Heart left ventricle (tissue), 13 donors: Measurements from ENCODE around the gene TNIK.

Source experiments
- CTCF ChIP-seq, 12 donors: fragments of 200-600 bp; sonication (generic) in 4 of 12; IDR thresholded peaks; one replicate each; pipeline versions ENCODE4 v1.5.0 to v1.8.0; 2018 to 2022; ENCODE audit warnings: antibody characterized with exemption in 12 of 12, mild to moderate bottlenecking in 5 of 12
- POLR2A ChIP-seq, 2 donors: fragments of 450-650 bp; IDR thresholded peaks; one replicate each; pipeline ENCODE4 v1.6.1; 2017; ENCODE audit warnings: antibody characterized with exemption in 2 of 2, mild to moderate bottlenecking in 2 of 2, moderate library complexity in 2 of 2
- donor health status: ischemic (EF 13 %, LVEDD 7.1; RV severe dilation, severe dysfunction).
- donor health status: DM: no; HTN: yes; CAD: no.
- donor health status: DM: no; HTN: no; CAD: no.
- donor health status: ischemic (EF 25% LVEDD 6.9; RV normal size, moderate dysfunction).
- donor health status: ischemic (EF 25% LVEDD 5.7; RV mildly dilated, moderate dysfunction).
- donor health status: ischemic (EF 35%, LVEDD 5.7; RV mildly dilated, moderate dysfunction).
- donor health status: nonischemic (EF 11% LVEDD 7.7; RV severe dilation, severe dysfunction).
- donor health status: DM: yes; HTN: yes; CAD: no.
- donor health status: PGD.
- donor health status: ischemic (EF 29% LVEDD 5.4; RV normal size, mild dysfunction).
- donor health status: nonischemic (EF 23%, LVEDD 6.1; RV moderate dilation, normal function).

GRCh38 chr3:171330938-171331337 lies 129.3 kb downstream of the TNIK start:
- TF ChIP-seq CTCF (IDR thresholded peaks at IDR 0.05) (no peak), POLR2A (IDR thresholded peaks at IDR 0.05) (no peak)
